ENCODE results near the gene TEX10. TPM values are rescaled to one million over a fixed set of nuclear protein-coding genes. Genes with fewer than 3 reads are reported as not detected.

TEX10 gene
- total and polyA plus RNA-seq, 2 of the 4 experiments (the other 2 are of a cell fraction), result 16.2 to 43.9 TPM

DNA sequence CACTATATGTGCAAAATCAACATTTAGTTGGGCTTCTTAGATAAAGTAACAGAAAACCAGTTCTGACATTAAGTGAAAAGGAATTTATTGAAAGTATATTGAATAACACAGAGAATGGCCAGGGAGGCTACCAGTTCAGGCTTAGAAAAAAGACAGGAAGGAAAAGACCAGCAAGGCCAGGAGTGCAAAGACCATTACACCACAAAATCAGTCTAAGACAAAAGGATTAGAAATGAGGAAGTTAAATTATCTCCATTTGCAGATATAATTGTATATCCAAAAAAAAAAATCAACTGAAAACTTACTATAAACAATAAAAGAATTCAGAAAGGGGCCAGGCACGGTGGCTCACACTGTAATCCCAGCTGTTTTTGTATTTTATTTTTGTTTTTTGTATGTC is 4.8 kb upstream of the TEX10 start:
- H3K56ac ChIP-seq (ENCODE audit: extremely low read depth, insufficient read depth, low read length), result no peak overlapping the region
- peaks cover 8 to 17% of the 10 kb centered on the region in 2 experiments; a peak in 3 of 4 replicates for H3K79me1 ChIP-seq (ENCODE audit: low read depth in 1 of 2, low read length in 2 of 2)
- no peaks in the 10 kb centered on the region for H3K27me3 ChIP-seq (ENCODE audit: control insufficient read depth, insufficient read depth, low read length)
- TF ChIP-seq MXI1 (IDR thresholded peaks at IDR 0.05; ENCODE audit: borderline replicate concordance, low read depth, low read length) (no peak), CEBPB (IDR thresholded peaks at IDR 0.05; ENCODE audit: low read depth, low read length) (no peak), MAFK (IDR thresholded peaks at IDR 0.05; ENCODE audit: low read depth, low read length) (no peak), CHD1 (IDR thresholded peaks at IDR 0.05; ENCODE audit: low read depth, low read length) (no peak), BHLHE40 (IDR thresholded peaks at IDR 0.05; ENCODE audit: low read depth, low read length) (no peak), POLR2A (IDR thresholded peaks at IDR 0.05; ENCODE audit: low read depth, low read length) (no peak), RCOR1 (IDR thresholded peaks at IDR 0.05; ENCODE audit: insufficient replicate concordance, low read length) (no peak), FOS (IDR thresholded peaks at IDR 0.05; ENCODE audit: low read depth, low read length) (no peak), MAZ (IDR thresholded peaks at IDR 0.05; ENCODE audit: borderline replicate concordance, low read depth, low read length) (no peak)
- TF ChIP-seq, protein P1, sequence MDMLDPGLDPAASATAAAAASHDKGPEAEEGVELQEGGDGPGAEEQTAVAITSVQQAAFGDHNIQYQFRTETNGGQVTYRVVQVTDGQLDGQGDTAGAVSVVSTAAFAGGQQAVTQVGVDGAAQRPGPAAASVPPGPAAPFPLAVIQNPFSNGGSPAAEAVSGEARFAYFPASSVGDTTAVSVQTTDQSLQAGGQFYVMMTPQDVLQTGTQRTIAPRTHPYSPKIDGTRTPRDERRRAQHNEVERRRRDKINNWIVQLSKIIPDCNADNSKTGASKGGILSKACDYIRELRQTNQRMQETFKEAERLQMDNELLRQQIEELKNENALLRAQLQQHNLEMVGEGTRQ (IDR thresholded peaks at IDR 0.05; ENCODE audit: low read depth, low read length), result no peak
- TF ChIP-seq, protein P2, sequence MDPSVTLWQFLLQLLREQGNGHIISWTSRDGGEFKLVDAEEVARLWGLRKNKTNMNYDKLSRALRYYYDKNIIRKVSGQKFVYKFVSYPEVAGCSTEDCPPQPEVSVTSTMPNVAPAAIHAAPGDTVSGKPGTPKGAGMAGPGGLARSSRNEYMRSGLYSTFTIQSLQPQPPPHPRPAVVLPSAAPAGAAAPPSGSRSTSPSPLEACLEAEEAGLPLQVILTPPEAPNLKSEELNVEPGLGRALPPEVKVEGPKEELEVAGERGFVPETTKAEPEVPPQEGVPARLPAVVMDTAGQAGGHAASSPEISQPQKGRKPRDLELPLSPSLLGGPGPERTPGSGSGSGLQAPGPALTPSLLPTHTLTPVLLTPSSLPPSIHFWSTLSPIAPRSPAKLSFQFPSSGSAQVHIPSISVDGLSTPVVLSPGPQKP (IDR thresholded peaks at IDR 0.05; ENCODE audit: borderline replicate concordance, low read depth, low read length), result no peak
- POLR2A ChIA-PET (ENCODE audit: unreplicated experiment), result no interaction called here
- CTCF ChIA-PET, result interaction anchor here (0.6 to 1.2 kb wide), 4 partner anchors 8 to 116 kb away, joined by 3 to 4 read pairs (median 3); partner anchors contain the start of gene TMEFF1
- H3K23ac ChIP-seq (ENCODE audit: low read depth, low read length), result no peak overlapping the region
- no peak overlapping the region for H3K4me3 ChIP-seq (ENCODE audit: insufficient read depth, low read depth, low read length)
- no peak overlapping the region for H3K4ac ChIP-seq (ENCODE audit: low read depth, low read length)
- dilution Hi-C loops (cut with HindIII; ENCODE audit: low sequenced_read_pairs, unreplicated experiment) (no loop called here), intact Hi-C loops (cut with micrococcal nuclease) (no loop called here), in situ Hi-C loops (cut with MboI; ENCODE audit: low sequenced_read_pairs) (no loop called here)
- no peak overlapping the region for H2BK120ac ChIP-seq (ENCODE audit: low read depth, low read length)
- H3K9ac ChIP-seq (ENCODE audit: low read depth, low read length), result no peak overlapping the region
- no peak overlapping the region for H3K18ac ChIP-seq (ENCODE audit: low read depth, low read length)
- no peak overlapping the region for H3K14ac ChIP-seq (replicated peaks; ENCODE audit: low read depth, low read length)
- H3K36me3 ChIP-seq (ENCODE audit: control insufficient read depth, insufficient read depth, low read length), result no peaks in the 10 kb centered on the region
- H4K91ac ChIP-seq (ENCODE audit: insufficient read depth, low read depth, low read length), result no peak overlapping the region
- H3K4me2 ChIP-seq (ENCODE audit: low read depth, low read length), result no peak overlapping the region
- no peak overlapping the region for H4K5ac ChIP-seq (ENCODE audit: low read depth, low read length)
- H3K9me1 ChIP-seq (ENCODE audit: insufficient read depth, low read length), result peaks cover 5% of the 10 kb centered on the region
- no peak for DNase-seq
- H3K4me1 ChIP-seq (ENCODE audit: control insufficient read depth, insufficient read depth, low read length), result no peaks in the 10 kb centered on the region
- H2AK9ac ChIP-seq (replicated peaks; ENCODE audit: low read depth, low read length, poor library complexity), result no peak overlapping the region
- no peak for ATAC-seq (ENCODE audit: low read depth)
- no peaks in the 10 kb centered on the region for H3K9me3 ChIP-seq (ENCODE audit: control insufficient read depth, insufficient read depth, low read length)
- no peak overlapping the region for H2BK5ac ChIP-seq (ENCODE audit: low read depth, low read length, poor library complexity, severe bottlenecking)
- no CpG with 5 or more reads among the region's 1 CpG for WGBS, 2 experiments (ENCODE audit: extremely low coverage in 2 of 2, insufficient read length in 1 of 2)
- no peak overlapping the region for H2AK5ac ChIP-seq (ENCODE audit: low read depth, low read length)
- H4K20me1 ChIP-seq (ENCODE audit: insufficient read depth, low read length), result no peaks in the 10 kb centered on the region
- no TSS peak for BruUV-seq (replicated peaks)
- no peak overlapping the region for H2BK20ac ChIP-seq (ENCODE audit: low read depth, low read length)
- no peak overlapping the region for H2AFZ ChIP-seq (replicated peaks; ENCODE audit: low read length, poor library complexity)
- H3K27ac ChIP-seq (ENCODE audit: insufficient read depth, low read length), result no peak overlapping the region
- H2BK15ac ChIP-seq (ENCODE audit: low read depth, low read length), result no peak overlapping the region
- H4K8ac ChIP-seq (ENCODE audit: low read depth in 2 of 2, low read length in 2 of 2), result no peak overlapping the region

Data from IMR-90 (cell line).